H1 (cell line): ENCODE data around the gene CMSS1. TPM values are rescaled to one million over a fixed set of nuclear protein-coding genes. Genes with fewer than 3 reads are reported as not detected.

Experiments used
- CTCF ChIA-PET: fragments of 300-600 bp; sonication (Branson Sonifier 250); formaldehyde crosslinking; loops from one replicate; lab custom pipeline; 2021; ENCODE audit not compliant: partially characterized antibody; lab: Charles Lee
- POLR2A ChIA-PET: fragments of 300-600 bp; sonication (Branson Sonifier 250); formaldehyde crosslinking; loops from one replicate; lab custom pipeline; 2021; ENCODE audit warnings: inconsistent platforms; ENCODE audit not compliant: partially characterized antibody; lab: Charles Lee
- DNase-seq, 2 experiments: peaks; one replicate each; pipeline versions ENCODE4 v3.0.0 to v3.0.0-alpha.2; 2010 to 2022; ENCODE audit warnings: low spot score in 2 of 2, low read depth in 1 of 2, mixed read lengths in 1 of 2
- FAIRE-seq: peaks from 2 replicates; lab custom pipeline; 2011; peaks lifted over from hg19 to GRCh38; lab: Jason Lieb, UNC
- H2AFZ ChIP-seq: 2 replicates; pipeline ENCODE4 v1.8.1; 2012; ENCODE audit warnings: low read length, inconsistent platforms
- H2AK5ac ChIP-seq: 2 replicates; pipeline ENCODE4 v1.6.1; 2013; ENCODE audit warnings: low read depth, low read length
- H2BK120ac ChIP-seq: replicated peaks from 2 replicates; pipeline ENCODE3; 2013; ENCODE audit warnings: low read depth, low read length, inconsistent platforms
- H2BK12ac ChIP-seq: 2 replicates; pipeline ENCODE4 v1.6.1; 2013; ENCODE audit warnings: low read depth, low read length
- H2BK15ac ChIP-seq: 2 replicates; pipeline ENCODE4 v1.6.1; 2013; ENCODE audit warnings: low read length
- H2BK20ac ChIP-seq: 2 replicates; pipeline ENCODE4 v1.6.1; 2013; ENCODE audit warnings: low read length
- H2BK5ac ChIP-seq: 2 replicates; pipeline ENCODE4 v1.6.1; 2013; ENCODE audit warnings: low read depth, low read length
- H3K14ac ChIP-seq: 2 replicates; pipeline ENCODE4 v1.6.1; 2013; ENCODE audit warnings: inconsistent platforms; ENCODE audit not compliant: insufficient read length
- H3K18ac ChIP-seq: 2 replicates; pipeline ENCODE4 v1.6.1; 2013; ENCODE audit warnings: low read length; ENCODE audit errors: extremely low read depth
- H3K23ac ChIP-seq: 2 replicates; pipeline ENCODE4 v1.6.1; 2013; ENCODE audit warnings: inconsistent platforms; ENCODE audit not compliant: insufficient read length
- H3K23me2 ChIP-seq: 2 replicates; pipeline ENCODE4 v1.6.1; 2013; ENCODE audit warnings: low read depth, low read length
- H3K27ac ChIP-seq: 2 replicates; pipeline ENCODE4 v1.6.1; 2011; ENCODE audit warnings: low read depth, low read length, inconsistent platforms
- H3K27me3 ChIP-seq, 4 experiments: replicated peaks in 1 of 4; 1 replicate in 1 of 4; 2 replicates in 3 of 4; pipeline versions ENCODE4 v1.6.1 to v1.8.1; 2011 to 2013; ENCODE audit warnings: low read length in 3 of 4, mild to moderate bottlenecking in 3 of 4, inconsistent platforms in 2 of 4, mixed read lengths in 2 of 4, moderate library complexity in 1 of 4; ENCODE audit not compliant: control insufficient read depth in 3 of 4, insufficient read depth in 3 of 4; ENCODE audit errors: extremely low read depth in 1 of 4
- H3K36me3 ChIP-seq, 4 experiments: 2 replicates each; pipeline versions ENCODE4 v1.6.1 to v1.8.1; 2011 to 2013; ENCODE audit warnings: mild to moderate bottlenecking in 4 of 4, low read length in 3 of 4, moderate library complexity in 2 of 4, control low read depth in 1 of 4, inconsistent platforms in 1 of 4; ENCODE audit not compliant: insufficient read depth in 4 of 4, control insufficient read depth in 2 of 4
- H3K4ac ChIP-seq: replicated peaks from 2 replicates; pipeline ENCODE3; 2013; ENCODE audit warnings: low read length, low read depth, mixed read lengths, inconsistent platforms; ENCODE audit not compliant: insufficient read length
- H3K4me1 ChIP-seq, 4 experiments: replicated peaks in 1 of 4; 1 replicate in 1 of 4; 2 replicates in 3 of 4; pipeline versions ENCODE4 v1.6.1 to v1.8.1; 2011 to 2013; ENCODE audit warnings: low read length in 3 of 4, inconsistent platforms in 2 of 4, mixed read lengths in 1 of 4; ENCODE audit not compliant: insufficient read depth in 4 of 4, control insufficient read depth in 3 of 4
- H3K4me2 ChIP-seq, 2 experiments: 2 replicates each; pipeline versions ENCODE4 v1.6.1 to v1.8.1; 2011 to 2013; ENCODE audit warnings: low read depth in 2 of 2, low read length in 2 of 2, control low read depth in 1 of 2, inconsistent platforms in 1 of 2, mild to moderate bottlenecking in 1 of 2; ENCODE audit not compliant: insufficient read depth in 1 of 2
- H3K4me3 ChIP-seq, 4 experiments: fragments of 200-600, 300-600 bp in 1 of 4; sonication (generic), shearing (Covaris generic), sonication (Bioruptor Twin) in 1 of 4; 2 replicates each; pipeline versions ENCODE4 v1.5.1 to v1.8.1; 2011 to 2016; ENCODE audit warnings: low read length in 4 of 4, low read depth in 3 of 4, control low read depth in 2 of 4, inconsistent platforms in 2 of 4, mild to moderate bottlenecking in 2 of 4, mixed read lengths in 1 of 4, moderate library complexity in 1 of 4; ENCODE audit not compliant: insufficient read depth in 2 of 4; ENCODE audit errors: extremely low read depth in 1 of 4
- H3K56ac ChIP-seq: replicated peaks from 2 replicates; pipeline ENCODE3; 2013; ENCODE audit warnings: low read depth, mild to moderate bottlenecking, mixed read lengths, low read length, inconsistent platforms; ENCODE audit not compliant: insufficient read length
- H3K79me1 ChIP-seq: 2 replicates; pipeline ENCODE4 v1.6.1; 2013; ENCODE audit warnings: low read depth, low read length, control low read depth
- H3K79me2 ChIP-seq, 2 experiments: 2 replicates each; pipeline versions ENCODE4 v1.6.1 to v1.8.1; 2012 to 2013; ENCODE audit warnings: low read length in 2 of 2, mild to moderate bottlenecking in 2 of 2, inconsistent platforms in 1 of 2; ENCODE audit not compliant: insufficient read depth in 2 of 2, control insufficient read depth in 1 of 2
- H3K9ac ChIP-seq, 4 experiments: replicated peaks in 1 of 4; 1 replicate in 1 of 4; 2 replicates in 3 of 4; pipeline versions ENCODE4 v1.6.1 to v1.8.1; 2011 to 2013; ENCODE audit warnings: low read depth in 3 of 4, low read length in 3 of 4, control low read depth in 2 of 4, mild to moderate bottlenecking in 2 of 4, moderate library complexity in 2 of 4, inconsistent platforms in 1 of 4; ENCODE audit errors: extremely low read depth in 1 of 4
- H3K9me3 ChIP-seq, 2 experiments: 2 replicates each; pipeline versions ENCODE4 v1.6.1 to v1.8.1; 2012 to 2013; ENCODE audit warnings: mild to moderate bottlenecking in 2 of 2, moderate library complexity in 2 of 2, control low read depth in 1 of 2, inconsistent platforms in 1 of 2, low read depth in 1 of 2, low read length in 1 of 2, mixed read lengths in 1 of 2; ENCODE audit not compliant: insufficient read depth in 2 of 2
- H4K20me1 ChIP-seq, 2 experiments: replicated peaks in 1 of 2; 2 replicates each; pipeline versions ENCODE3 to v1.8.1; 2011 to 2013; ENCODE audit warnings: inconsistent platforms in 2 of 2, low read length in 2 of 2, mild to moderate bottlenecking in 1 of 2; ENCODE audit not compliant: insufficient read depth in 2 of 2, control insufficient read depth in 1 of 2
- H4K5ac ChIP-seq: 2 replicates; pipeline ENCODE4 v1.6.1; 2013; ENCODE audit warnings: low read length, low read depth, mixed read lengths, inconsistent platforms; ENCODE audit not compliant: insufficient read length
- H4K8ac ChIP-seq: 2 replicates; pipeline ENCODE4 v1.8.0; 2013; ENCODE audit warnings: mild to moderate bottlenecking, moderate library complexity, low read length, inconsistent platforms; ENCODE audit not compliant: insufficient read depth; ENCODE audit errors: extremely low read depth
- H4K91ac ChIP-seq: replicated peaks from 2 replicates; pipeline ENCODE3; 2013; ENCODE audit warnings: low read length, mixed read lengths, inconsistent platforms; ENCODE audit not compliant: insufficient read length
- TAF7 ChIP-seq: optimal IDR thresholded peaks from 2 replicates; pipeline ENCODE3; 2011; ENCODE audit warnings: low read depth, mild to moderate bottlenecking, inconsistent platforms, low read length, moderate library complexity, borderline replicate concordance
- WGBS, 2 experiments: shearing (Covaris generic) in 1 of 2; methylation state at CpG; one replicate each; pipeline versions ENCODE4 v1.1.6 to v1.1.7; 2013 to 2015; ENCODE audit warnings: low lambda C conversion rate in 2 of 2, mixed read lengths in 2 of 2, inconsistent platforms in 1 of 2, low coverage in 1 of 2, missing lambda C conversion rate in 1 of 2; ENCODE audit not compliant: insufficient replicate concordance in 2 of 2, insufficient coverage in 1 of 2, insufficient read length in 1 of 2; ENCODE audit errors: extremely low coverage in 1 of 2, missing lambda C conversion rate in 1 of 2; 5-methylcytosine and 5-hydroxymethylcytosine counted together
- polyA plus RNA-seq, 7 experiments: library from polyadenylated mRNA; depleted of rRNA in 3 of 7; stranded (reverse) in 5 of 7; unstranded in 2 of 7; fragments of >200 nt in 5 of 7; fragments of 200-250 nt in 2 of 7; gene quantifications; 1 replicate in 5 of 7; 2 replicates in 1 of 7; 4 replicates in 1 of 7; pipeline versions ENCODE4 v1.2.1 to v1.2.3, GENCODE V29; 2011 to 2013; ENCODE audit warnings: missing spikeins in 2 of 7, mixed read lengths in 2 of 7
- total RNA-seq: library from RNA; stranded (reverse); fragmentation: NEBNext Ultra II Directional; extraction: Animal tissue kit (Norgen Biotek cat#: 25700); gene quantifications from 2 replicates; pipeline ENCODE4 v1.2.1, GENCODE V29; 2021

CMSS1 gene
- total and polyA plus RNA-seq, 2 of the 8 experiments (the other 6 are each of a cell fraction or from before 2014, with no cell fraction given) = 15.2 to 75.1 TPM

DNA sequence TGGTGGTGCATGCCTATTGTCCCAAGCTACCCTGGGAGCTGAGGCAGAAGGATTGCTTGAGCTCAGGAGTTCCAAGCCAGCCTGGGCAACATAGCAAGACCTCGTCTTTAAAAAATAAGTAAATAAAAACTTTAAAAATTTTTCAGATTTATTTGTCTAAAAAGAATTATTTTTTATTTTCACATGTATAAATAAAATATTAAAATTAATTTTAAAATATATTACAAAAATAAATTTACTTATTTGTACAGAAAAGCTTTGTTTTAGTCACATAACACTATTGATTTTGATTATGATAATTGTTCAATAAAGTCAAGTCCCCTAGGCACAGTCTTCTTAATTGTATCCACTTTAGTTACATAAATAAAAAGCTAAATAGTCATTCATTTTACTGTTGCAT, 211.4 kb downstream of the CMSS1 start:
- H3K4me1 ChIP-seq = peaks cover 0 to 5% (median 0%) of the 10 kb centered on the region in 4 experiments; a peak in 2 of 7 replicates
- H3K79me1 ChIP-seq = no peaks in the 10 kb centered on the region
- H3K36me3 ChIP-seq = no peaks in the 10 kb centered on the region
- no peaks in the 10 kb centered on the region for H3K23me2 ChIP-seq
- ChIA-PET POLR2A (interaction anchor here (0.6 kb wide), 1 partner anchor 197 kb away, joined by 4 read pairs; no protein-coding TSS in a partner anchor), CTCF (interaction anchor here (0.6 to 1.3 kb wide), 6 partner anchors 8 to 370 kb away, joined by 3 read pairs; no protein-coding TSS in a partner anchor)
- no peak overlapping the region for H3K9ac ChIP-seq
- H4K8ac ChIP-seq = no peak overlapping the region
- H3K79me2 ChIP-seq = no peaks in the 10 kb centered on the region
- no peak overlapping the region for H2AFZ ChIP-seq
- H2AK5ac ChIP-seq = no peak overlapping the region
- no peak overlapping the region for H3K14ac ChIP-seq
- H3K56ac ChIP-seq = no peak overlapping the region
- no peaks in the 10 kb centered on the region for H3K27me3 ChIP-seq
- FAIRE-seq (no peak), DNase-seq (no peak)
- no peak overlapping the region for H3K4me2 ChIP-seq
- no peak overlapping the region for H2BK15ac ChIP-seq
- H3K4me3 ChIP-seq = no peak overlapping the region
- no peak overlapping the region for H4K5ac ChIP-seq
- H3K4ac ChIP-seq = no peak overlapping the region
- no peak overlapping the region for H2BK5ac ChIP-seq
- no peak overlapping the region for H2BK120ac ChIP-seq
- no peak overlapping the region for H3K18ac ChIP-seq
- no peak overlapping the region for H2BK20ac ChIP-seq
- H2BK12ac ChIP-seq = no peak overlapping the region
- no peak overlapping the region for H3K27ac ChIP-seq
- WGBS, 2 experiments = 95% methylated on average over 1 of the region's 1 CpG; no CpG with 5 or more reads in 1 of the 2 experiments
- no peaks in the 10 kb centered on the region for H3K9me3 ChIP-seq
- no peak for TF ChIP-seq TAF7
- H4K91ac ChIP-seq = no peak overlapping the region
- no peaks in the 10 kb centered on the region for H4K20me1 ChIP-seq
- no peak overlapping the region for H3K23ac ChIP-seq
